NCI-H1417 (cell line): Measurements from ENCODE around the gene RGL4.

Experiments
- DNase-seq, 3 experiments: peaks; one replicate each; lab custom pipeline; 2025; lab: John Stamatoyannopoulos, UW

RGL4 gene

GRCh38 chr22:23681026-23681809, 9.6 kb upstream of the RGL4 start:
- DNase-seq, result no peak

GRCh38 chr22:23682077-23682476, 8.7 kb upstream of the RGL4 start:
- DNase-seq, result no peak

GRCh38 chr22:23682827-23683355, 7.9 kb upstream of the RGL4 start:
- DNase-seq, result no peak

- no peak for DNase-seq
These were observed 7.3 kb upstream of the RGL4 start for GRCh38 chr22:23683545-23683944.

GRCh38 chr22:23684026-23684425, 6.8 kb upstream of the RGL4 start:
- DNase-seq, result no peak

- DNase-seq, result no peak
These were observed 6.2 kb upstream of the RGL4 start for GRCh38 chr22:23684561-23685031.

GRCh38 chr22:23685205-23685784, 5.5 kb upstream of the RGL4 start:
- DNase-seq, result no peak

- no peak for DNase-seq
These were observed 4.3 kb upstream of the RGL4 start for GRCh38 chr22:23686416-23687024.

GRCh38 chr22:23688121-23688520, 2.7 kb upstream of the RGL4 start:
- no peak for DNase-seq

GRCh38 chr22:23688571-23688970, 2.2 kb upstream of the RGL4 start:
- no peak for DNase-seq

- no peak for DNase-seq
These were observed 1.4 kb upstream of the RGL4 start for GRCh38 chr22:23689414-23689813.

GRCh38 chr22:23691748-23692423, 1.1 kb downstream of the RGL4 start:
- DNase-seq, result no peak

- no peak for DNase-seq
These were observed 1.9 kb downstream of the RGL4 start for GRCh38 chr22:23692598-23693291.

GRCh38 chr22:23693979-23694680, 3.3 kb downstream of the RGL4 start:
- no peak for DNase-seq

GRCh38 chr22:23695141-23695540, 4.3 kb downstream of the RGL4 start:
- no peak for DNase-seq

- no peak for DNase-seq
These were observed 4.9 kb downstream of the RGL4 start for GRCh38 chr22:23695571-23696325.

- DNase-seq, result no peak
These were observed 5.6 kb downstream of the RGL4 start for GRCh38 chr22:23696326-23696851.

GRCh38 chr22:23697031-23697970, 6.5 kb downstream of the RGL4 start:
- no peak for DNase-seq

GRCh38 chr22:23698094-23698493, 7.3 kb downstream of the RGL4 start:
- no peak for DNase-seq
